ENCODE data around the gene PAXX. TPM values are rescaled to one million over a fixed set of nuclear protein-coding genes. Genes with fewer than 3 reads are reported as not detected.

Gene PAXX
- total RNA-seq, 1 experiment from 2014 or later, result 89.0 TPM

DNA sequence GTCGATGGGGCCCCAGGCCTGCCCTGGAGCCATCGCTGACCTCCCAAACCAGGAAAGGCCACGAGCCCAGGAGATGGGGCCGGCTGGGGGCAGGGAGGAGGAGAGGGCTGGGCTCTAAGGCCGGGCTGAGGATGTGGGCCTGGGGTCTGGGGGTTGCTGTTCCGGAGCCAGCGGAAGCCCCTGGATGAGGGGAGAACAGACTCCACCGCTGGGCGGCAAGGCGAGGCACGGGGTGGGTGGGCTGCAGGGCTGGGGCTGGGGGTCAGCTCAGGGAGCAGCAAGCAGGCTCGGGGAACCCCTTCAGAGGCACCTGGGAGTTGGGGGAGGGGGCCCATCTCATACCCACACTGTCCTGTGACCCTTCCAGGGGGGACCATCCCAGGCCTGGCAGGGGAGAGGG lies 28.5 kb upstream of the PAXX start:
- Histone ChIP-seq H4K20me1 (ENCODE audit: insufficient read depth) (no peaks in the 10 kb centered on the region), H3K27ac (ENCODE audit: low read depth, low read length) (peak overlapping the region; percentile 63; the same call in 1 of the 2 replicates), H3K79me2 (ENCODE audit: insufficient read depth, low read length) (no peaks in the 10 kb centered on the region), H3K9me3 (ENCODE audit: control insufficient read depth in 1 of 2, insufficient read depth in 1 of 2, low read depth in 1 of 2, low read length in 2 of 2) (no peaks in the 10 kb centered on the region), H3K4me1 (ENCODE audit: control insufficient read depth in 1 of 2, insufficient read depth in 2 of 2, low read length in 2 of 2) (peaks cover 11 to 28% of the 10 kb centered on the region in 2 experiments), H3K36me3 (ENCODE audit: control insufficient read depth in 1 of 2, insufficient read depth in 2 of 2, low read length in 2 of 2) (no peaks in the 10 kb centered on the region), H3K4me2 (ENCODE audit: low read length) (peak overlapping the region; percentile 88), H2AFZ (ENCODE audit: low read depth, low read length, poor library complexity, severe bottlenecking) (no peak overlapping the region), H3K9me2 (ENCODE audit: insufficient read depth) (no peaks in the 10 kb centered on the region), H3K9ac (ENCODE audit: low read length) (peak overlapping the region; percentile 49), H3K4me3 (replicated peaks in 1 of 2; ENCODE audit: low read depth in 1 of 2, low read length in 2 of 2) (peak overlapping the region in 1 of 2 experiments; percentile 45; a peak in 1 of 4 replicates), H3K27me3 (ENCODE audit: insufficient read depth, low read length) (no peaks in the 10 kb centered on the region)
- TF ChIP-seq, protein P1, sequence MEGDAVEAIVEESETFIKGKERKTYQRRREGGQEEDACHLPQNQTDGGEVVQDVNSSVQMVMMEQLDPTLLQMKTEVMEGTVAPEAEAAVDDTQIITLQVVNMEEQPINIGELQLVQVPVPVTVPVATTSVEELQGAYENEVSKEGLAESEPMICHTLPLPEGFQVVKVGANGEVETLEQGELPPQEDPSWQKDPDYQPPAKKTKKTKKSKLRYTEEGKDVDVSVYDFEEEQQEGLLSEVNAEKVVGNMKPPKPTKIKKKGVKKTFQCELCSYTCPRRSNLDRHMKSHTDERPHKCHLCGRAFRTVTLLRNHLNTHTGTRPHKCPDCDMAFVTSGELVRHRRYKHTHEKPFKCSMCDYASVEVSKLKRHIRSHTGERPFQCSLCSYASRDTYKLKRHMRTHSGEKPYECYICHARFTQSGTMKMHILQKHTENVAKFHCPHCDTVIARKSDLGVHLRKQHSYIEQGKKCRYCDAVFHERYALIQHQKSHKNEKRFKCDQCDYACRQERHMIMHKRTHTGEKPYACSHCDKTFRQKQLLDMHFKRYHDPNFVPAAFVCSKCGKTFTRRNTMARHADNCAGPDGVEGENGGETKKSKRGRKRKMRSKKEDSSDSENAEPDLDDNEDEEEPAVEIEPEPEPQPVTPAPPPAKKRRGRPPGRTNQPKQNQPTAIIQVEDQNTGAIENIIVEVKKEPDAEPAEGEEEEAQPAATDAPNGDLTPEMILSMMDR (IDR thresholded peaks at IDR 0.05 in 2 of 3, conservative IDR thresholded peaks at IDR 0.05 in 1 of 3; ENCODE audit: borderline replicate concordance in 1 of 3, insufficient read depth in 1 of 3, low read depth in 2 of 3, low read length in 2 of 3), result no peak
- no peak for TF ChIP-seq CBX3 (IDR thresholded peaks at IDR 0.05; ENCODE audit: low read depth)
- TF ChIP-seq CEBPB (IDR thresholded peaks at IDR 0.05; ENCODE audit: low read depth), result no peak
- TF ChIP-seq RAD21 (IDR thresholded peaks at IDR 0.05; ENCODE audit: low read depth), result no peak
- no peak for TF ChIP-seq POLR2A (IDR thresholded peaks at IDR 0.05; ENCODE audit: borderline replicate concordance, extremely low read depth, insufficient read depth, insufficient read length)
- no peak for TF ChIP-seq ELF1 (IDR thresholded peaks at IDR 0.05; ENCODE audit: borderline replicate concordance, low read depth)
- TF ChIP-seq SP1 (IDR thresholded peaks at IDR 0.05; ENCODE audit: low read depth), result no peak
- no peak for TF ChIP-seq YY1 (IDR thresholded peaks at IDR 0.05; ENCODE audit: extremely low read depth, insufficient replicate concordance, low read depth, low read length)
- no peak for TF ChIP-seq EZH2phosphoT487 (IDR thresholded peaks at IDR 0.05; ENCODE audit: borderline replicate concordance)
- TF ChIP-seq JUND (IDR thresholded peaks at IDR 0.05), result no peak
- TF ChIP-seq ZNF274 (IDR thresholded peaks at IDR 0.05; ENCODE audit: low read depth, low read length), result no peak
- TF ChIP-seq, protein P2, sequence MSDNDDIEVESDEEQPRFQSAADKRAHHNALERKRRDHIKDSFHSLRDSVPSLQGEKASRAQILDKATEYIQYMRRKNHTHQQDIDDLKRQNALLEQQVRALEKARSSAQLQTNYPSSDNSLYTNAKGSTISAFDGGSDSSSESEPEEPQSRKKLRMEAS (IDR thresholded peaks at IDR 0.05), result no peak
- DNase-seq (ENCODE audit: low read depth, low spot score), result no peak
- no peak; the same call in 1 of the 2 replicates for ATAC-seq
- intact Hi-C loops (cut with micrococcal nuclease), result no loop called here
- POLR2A ChIA-PET, result interaction anchor here (1.4 kb wide), 1 partner anchor 10 kb away, joined by 3 read pairs; no protein-coding TSS in a partner anchor
- CTCF ChIA-PET, result interaction anchor here (1.4 to 1.6 kb wide), 3 partner anchors 14 to 16 kb away, joined by 3 to 5 read pairs (median 3); no protein-coding TSS in a partner anchor
- no TSS peak for BruUV-seq (replicated peaks)
- RAD21 ChIA-PET (ENCODE audit: low non-redundant PET in 1 of 2, low total read pairs in 2 of 2, uncharacterized antibody in 2 of 2, unreplicated experiment in 2 of 2), result no interaction called here

Data from HCT116 (cell line).